K562 (cell line): ENCODE data around the gene NOL4L. TPM values are rescaled to one million over a fixed set of nuclear protein-coding genes. Genes with fewer than 3 reads are reported as not detected.
A peak's percentile ranks its signal among the peaks of the same experiment; 100 is the strongest.

ENCODE experiments used
- ATF1 ChIP-seq, 2 experiments: fragments of 450-650 bp in 1 of 2; IDR thresholded peaks; 2 replicates each; pipeline ENCODE4 v1.6.1; 2016; ENCODE audit warnings: missing compliant biosample characterization in 1 of 2, missing genetic modification characterization in 1 of 2
- CREM ChIP-seq: IDR thresholded peaks from 2 replicates; pipeline ENCODE4 v1.6.1; 2014; ENCODE audit warnings: antibody characterized with exemption, low read depth
- CXXC5 ChIP-seq: fragments of 250-450 bp; sonication (Bioruptor Pico); IDR thresholded peaks from 2 replicates; pipeline ENCODE4 v1.8.0; 2022; ENCODE audit warnings: inconsistent platforms, mild to moderate bottlenecking, moderate library complexity
- EZH2 ChIP-seq: IDR thresholded peaks from 2 replicates; pipeline ENCODE4 v1.6.1; 2012; ENCODE audit warnings: low read depth, mild to moderate bottlenecking, inconsistent platforms, low read length, borderline replicate concordance
- FIP1L1 ChIP-seq: fragments of 200-400 bp; formaldehyde crosslinking; IDR thresholded peaks from 2 replicates; pipeline ENCODE4 v1.6.1; 2018; ENCODE audit warnings: mild to moderate bottlenecking, low read depth, low read length; ENCODE audit not compliant: poor library complexity, severe bottlenecking
- GTF2A2 ChIP-seq: IDR thresholded peaks from 2 replicates; pipeline ENCODE4 v1.6.1; 2016; ENCODE audit warnings: mild to moderate bottlenecking, missing genetic modification characterization, missing compliant biosample characterization
- MBD2 ChIP-seq: sonication (generic); IDR thresholded peaks from 2 replicates; pipeline ENCODE4 v1.6.1; 2016; ENCODE audit warnings: low read depth, borderline replicate concordance
- MCM7 ChIP-seq, 2 experiments: fragments of 450-650 bp; IDR thresholded peaks; 2 replicates each; pipeline ENCODE4 v1.6.1; 2016 to 2018
- MECOM ChIP-seq: fragments of 250-450 bp; sonication (Bioruptor Pico); IDR thresholded peaks from 2 replicates; pipeline ENCODE4 v1.8.0; 2022; ENCODE audit warnings: inconsistent platforms
- NFIC ChIP-seq: fragments of 450-650 bp; IDR thresholded peaks from 2 replicates; pipeline ENCODE4 v1.6.1; 2017; ENCODE audit warnings: mild to moderate bottlenecking, inconsistent platforms
- RBM22 ChIP-seq: fragments of 200-400 bp; formaldehyde crosslinking; IDR thresholded peaks from 2 replicates; pipeline ENCODE4 v1.6.1; 2018; ENCODE audit warnings: low read length, low read depth; ENCODE audit not compliant: poor library complexity, severe bottlenecking
- SIN3A ChIP-seq, 2 experiments: fragments of 150-350 bp in 1 of 2; IDR thresholded peaks; 2 replicates each; pipeline ENCODE4 v1.6.1; 2011 to 2016; ENCODE audit warnings: borderline replicate concordance in 2 of 2, low read depth in 2 of 2, low read length in 2 of 2, mild to moderate bottlenecking in 2 of 2, moderate library complexity in 2 of 2; ENCODE audit not compliant: control insufficient read depth in 1 of 2
- SMAD4 ChIP-seq: fragments of 250-450 bp; sonication (Bioruptor Pico); conservative IDR thresholded peaks from 2 replicates; pipeline ENCODE4 v1.8.0; 2021; ENCODE audit warnings: inconsistent platforms, mild to moderate bottlenecking, moderate library complexity
- SRSF3 ChIP-seq: fragments of 200-400 bp; formaldehyde crosslinking; IDR thresholded peaks from 2 replicates; pipeline ENCODE4 v1.6.1; 2016; ENCODE audit warnings: mild to moderate bottlenecking, low read length, moderate library complexity; ENCODE audit not compliant: insufficient read depth
- ZNF318 ChIP-seq, 2 experiments: fragments of 450-650 bp; IDR thresholded peaks; 2 replicates each; pipeline ENCODE4 v1.6.1; 2016; ENCODE audit warnings: mild to moderate bottlenecking in 2 of 2, borderline replicate concordance in 1 of 2, low read depth in 1 of 2, moderate library complexity in 1 of 2
- polyA plus RNA-seq, 8 experiments: library from polyadenylated mRNA; depleted of rRNA in 4 of 8; stranded (reverse) in 5 of 8; unstranded in 3 of 8; fragments of >200 nt; fragmentation: Nextera tagmentation in 2 of 8; fragmentation: Illumina TruSeq in 1 of 8; extraction: Ambion mirVana in 2 of 8; extraction: Trizol in 1 of 8; gene quantifications; 2 replicates each; pipeline versions ENCODE4 v1.2.1 to v1.2.3, GENCODE V29; 2011 to 2014; ENCODE audit warnings: inconsistent platforms in 1 of 8, missing spikeins in 1 of 8
- total RNA-seq, 7 experiments: library from RNA; depleted of rRNA in 6 of 7; stranded (reverse); fragments of >200 nt in 6 of 7; fragmentation: Illumina TruSeq in 2 of 7; extraction: Trizol in 2 of 7; gene quantifications; 2 replicates each; pipeline versions ENCODE4 v1.2.1 to v1.2.3, GENCODE V29; 2011 to 2021; ENCODE audit warnings: low replicate concordance in 1 of 7
- TF ChIP-seq, protein P1 (sequence below): sonication (generic); formaldehyde crosslinking; IDR thresholded peaks from 2 replicates; pipeline ENCODE4 v1.8.1; 2023; ENCODE audit warnings: mild to moderate bottlenecking, missing genetic modification reagents

The NOL4L gene
- total and polyA plus RNA-seq, 9 of the 15 experiments (the other 6 are each of a cell fraction or from before 2014, with no cell fraction given), result 5.1 to 36.2 (median 13.6) TPM

DNA sequence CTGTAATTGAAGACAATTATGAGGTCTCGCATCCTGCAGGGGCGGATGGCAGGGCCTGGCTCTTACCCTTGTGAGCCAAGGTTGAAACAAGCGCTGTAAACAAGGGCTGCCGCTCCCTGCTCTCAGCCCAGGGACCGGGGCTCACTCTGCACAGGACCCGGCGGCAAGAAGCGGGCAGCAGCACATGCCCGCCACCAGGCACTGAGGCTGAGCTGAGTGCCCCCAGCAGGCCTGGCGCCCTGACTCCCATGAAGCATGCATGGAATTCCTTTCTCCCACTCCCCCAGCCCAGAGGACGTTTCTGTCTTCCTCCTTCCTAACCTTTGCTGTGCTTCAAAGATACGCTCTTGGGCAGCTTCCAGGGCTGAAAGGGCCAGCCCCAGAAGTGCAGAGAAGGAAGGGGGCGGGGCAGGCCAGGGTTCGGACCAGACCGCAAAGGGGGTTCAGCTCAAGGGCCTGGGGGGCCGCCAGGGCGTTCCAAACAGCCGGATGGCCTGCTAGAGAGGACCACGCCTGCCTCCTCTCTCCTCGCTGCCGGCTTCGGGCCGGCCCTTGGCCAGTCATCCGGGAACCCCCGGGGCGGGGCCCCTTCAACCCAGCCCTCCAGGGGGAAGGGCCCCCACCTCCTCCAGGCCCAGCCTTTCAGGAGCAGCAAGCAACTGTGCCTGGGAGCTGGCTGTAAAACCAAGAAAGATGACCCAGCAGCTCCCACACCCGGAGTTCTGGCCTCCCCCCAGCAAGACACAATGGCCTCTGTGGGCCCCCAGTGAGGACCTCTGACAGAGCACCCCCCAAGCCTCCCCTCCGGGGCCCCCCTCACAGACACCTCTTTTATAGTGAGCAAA is 109.9 kb downstream of the NOL4L start (continued):
- TF ChIP-seq SIN3A (IDR thresholded peaks at IDR 0.05; ENCODE audit: borderline replicate concordance in 2 of 2, control insufficient read depth in 1 of 2, low read depth in 2 of 2, low read length in 2 of 2), result peak in 1 of 2 experiments; percentile 77; a peak in 1 of 4 replicates
- TF ChIP-seq RBM22, result peak; percentile 81
- TF ChIP-seq, protein P1, sequence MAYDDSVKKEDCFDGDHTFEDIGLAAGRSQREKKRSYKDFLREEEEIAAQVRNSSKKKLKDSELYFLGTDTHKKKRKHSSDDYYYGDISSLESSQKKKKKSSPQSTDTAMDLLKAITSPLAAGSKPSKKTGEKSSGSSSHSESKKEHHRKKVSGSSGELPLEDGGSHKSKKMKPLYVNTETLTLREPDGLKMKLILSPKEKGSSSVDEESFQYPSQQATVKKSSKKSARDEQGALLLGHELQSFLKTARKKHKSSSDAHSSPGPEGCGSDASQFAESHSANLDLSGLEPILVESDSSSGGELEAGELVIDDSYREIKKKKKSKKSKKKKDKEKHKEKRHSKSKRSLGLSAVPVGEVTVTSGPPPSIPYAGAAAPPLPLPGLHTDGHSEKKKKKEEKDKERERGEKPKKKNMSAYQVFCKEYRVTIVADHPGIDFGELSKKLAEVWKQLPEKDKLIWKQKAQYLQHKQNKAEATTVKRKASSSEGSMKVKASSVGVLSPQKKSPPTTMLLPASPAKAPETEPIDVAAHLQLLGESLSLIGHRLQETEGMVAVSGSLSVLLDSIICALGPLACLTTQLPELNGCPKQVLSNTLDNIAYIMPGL (CRISPR knock-in tag), result no peak
- TF ChIP-seq MBD2, result peak; percentile 48; the same call in 1 of the 2 replicates
- TF ChIP-seq EZH2, result no peak
- no peak for TF ChIP-seq GTF2A2 (tag)
- TF ChIP-seq ZNF318 (IDR thresholded peaks at IDR 0.05; ENCODE audit: borderline replicate concordance in 1 of 2, low read depth in 1 of 2), result no peak
- TF ChIP-seq SMAD4 (CRISPR knock-in tag), result peak; percentile 87
- TF ChIP-seq FIP1L1, result peak; percentile 38
- peak; percentile 80 for TF ChIP-seq NFIC
- TF ChIP-seq CXXC5 (CRISPR knock-in tag), result peak; percentile 85
- peak; percentile 46; the same call in 1 of the 2 replicates for TF ChIP-seq CREM
- TF ChIP-seq MCM7 (IDR thresholded peaks at IDR 0.05), result no peak
- no peak for TF ChIP-seq SRSF3
- no peak for TF ChIP-seq MECOM (CRISPR knock-in tag)
- no peak for TF ChIP-seq ATF1 (CRISPR knock-in tag; IDR thresholded peaks at IDR 0.05)
- peak; percentile 30; the same call in 1 of the 2 replicates for TF ChIP-seq ATF1 (tag; IDR thresholded peaks at IDR 0.05)
